Activated CD4-positive, alpha-beta T cell treated with anti-CD3 and anti-CD28 coated beads, Interleukin-2, amount 50 U/mL, for 16 hours (primary cell): ENCODE results near the gene EXOC3L4.

Experiments
- DNase-seq: peaks from one replicate; pipeline ENCODE4 v3.0.0-alpha.2; 2020

The EXOC3L4 gene

GRCh38 chr14:103071544-103072251, 22.8 kb upstream of the EXOC3L4 start:
- no peak for DNase-seq

GRCh38 chr14:103072595-103073366, 21.7 kb upstream of the EXOC3L4 start:
- no peak for DNase-seq

GRCh38 chr14:103073367-103073875, 21.1 kb upstream of the EXOC3L4 start:
- DNase-seq = no peak

- no peak for DNase-seq
Observed at GRCh38 chr14:103073876-103074728, 20.4 kb upstream of the EXOC3L4 start.

- DNase-seq = no peak
Observed at GRCh38 chr14:103074729-103075367, 19.7 kb upstream of the EXOC3L4 start.

GRCh38 chr14:103078420-103078749, 16.1 kb upstream of the EXOC3L4 start:
- DNase-seq = peak; percentile 83

- no peak for DNase-seq
Observed at GRCh38 chr14:103078860-103079587, 15.5 kb upstream of the EXOC3L4 start.

- no peak for DNase-seq
Observed at GRCh38 chr14:103081951-103082350, 12.6 kb upstream of the EXOC3L4 start.

GRCh38 chr14:103084021-103084919, 10.3 kb upstream of the EXOC3L4 start, which contains the start of gene LBHD2:
Gene LBHD2 (plus strand): TSS chr14:103084210. CDS start chr14:103086013, 1,803 bp downstream.
- DNase-seq = no peak

- DNase-seq = no peak
Observed at GRCh38 chr14:103085106-103086091, 9.1 kb upstream of the EXOC3L4 start.

GRCh38 chr14:103086771-103087342, 7.7 kb upstream of the EXOC3L4 start:
- DNase-seq = no peak

GRCh38 chr14:103087343-103087835, 7.1 kb upstream of the EXOC3L4 start:
- no peak for DNase-seq

- DNase-seq = no peak
Observed at GRCh38 chr14:103088921-103089320, 5.6 kb upstream of the EXOC3L4 start.

- DNase-seq = no peak
Observed at GRCh38 chr14:103089386-103090335, 4.9 kb upstream of the EXOC3L4 start.

- DNase-seq = no peak
Observed at GRCh38 chr14:103090481-103091020, 4.0 kb upstream of the EXOC3L4 start.

GRCh38 chr14:103091041-103091882, 3.3 kb upstream of the EXOC3L4 start:
- peak; percentile 62 for DNase-seq

GRCh38 chr14:103091883-103092222, 2.7 kb upstream of the EXOC3L4 start:
- DNase-seq = no peak
